WI38 (cell line): ENCODE results near the gene NMU.
"Not testable (repeated sequence)": the region's sequence is repeated elsewhere in the genome, so short reads cannot be mapped to it uniquely, and the experiment has no call there.

Source experiments
- H3K4me3 ChIP-seq: 2 replicates; pipeline ENCODE4 v1.5.1; 2011; ENCODE audit warnings: low read depth, mild to moderate bottlenecking, control low read depth, low read length
- CTCF ChIP-seq: IDR thresholded peaks from 2 replicates; pipeline ENCODE4 v1.5.1; 2012; ENCODE audit warnings: low read depth, mild to moderate bottlenecking, control low read depth, low read length

NMU gene, protein sequence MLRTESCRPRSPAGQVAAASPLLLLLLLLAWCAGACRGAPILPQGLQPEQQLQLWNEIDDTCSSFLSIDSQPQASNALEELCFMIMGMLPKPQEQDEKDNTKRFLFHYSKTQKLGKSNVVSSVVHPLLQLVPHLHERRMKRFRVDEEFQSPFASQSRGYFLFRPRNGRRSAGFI

GRCh38 chr4:55635741-55636655, at the start of gene NMU:
NMU (minus strand) TSS chr4:55636298; CDS start chr4:55636192, 106 bp downstream.
- TF ChIP-seq CTCF: no peak
- 0 out of 2 replicates have a peak within 1 kb of the TSS, but pooled peaks have one; percentile 3 for H3K4me3 ChIP-seq

DNA sequence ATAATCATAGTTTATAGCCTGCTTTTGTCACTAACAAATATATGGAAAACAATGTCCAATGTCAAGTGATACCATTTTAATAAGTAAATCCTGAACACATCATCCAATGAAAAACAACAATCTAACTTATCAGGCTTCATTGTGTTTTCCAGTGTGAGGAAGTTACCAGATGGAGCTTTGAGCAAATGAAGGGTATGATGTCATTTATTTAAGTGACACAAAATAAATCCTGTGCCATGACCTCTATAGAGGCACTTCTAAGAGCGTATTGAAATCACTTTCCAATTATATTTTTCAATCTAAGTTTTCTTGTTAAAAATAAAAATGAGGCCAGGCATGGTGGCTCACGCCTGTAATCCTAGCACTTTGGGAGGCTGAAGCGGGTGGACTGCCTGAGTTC, 48.2 kb upstream of the NMU start:
- H3K4me3 ChIP-seq: no peak overlapping the region
- no peak for TF ChIP-seq CTCF

GRCh38 chr4:55682797-55683196, 46.7 kb upstream of the NMU start:
- not testable (repeated sequence) for H3K4me3 ChIP-seq

GRCh38 chr4:55682295-55682694, 46.2 kb upstream of the NMU start:
- H3K4me3 ChIP-seq: no peak overlapping the region
- TF ChIP-seq CTCF: no peak

- TF ChIP-seq CTCF: no peak
- no peak overlapping the region for H3K4me3 ChIP-seq
Measured at GRCh38 chr4:55681430-55681829, 45.3 kb upstream of the NMU start.

DNA sequence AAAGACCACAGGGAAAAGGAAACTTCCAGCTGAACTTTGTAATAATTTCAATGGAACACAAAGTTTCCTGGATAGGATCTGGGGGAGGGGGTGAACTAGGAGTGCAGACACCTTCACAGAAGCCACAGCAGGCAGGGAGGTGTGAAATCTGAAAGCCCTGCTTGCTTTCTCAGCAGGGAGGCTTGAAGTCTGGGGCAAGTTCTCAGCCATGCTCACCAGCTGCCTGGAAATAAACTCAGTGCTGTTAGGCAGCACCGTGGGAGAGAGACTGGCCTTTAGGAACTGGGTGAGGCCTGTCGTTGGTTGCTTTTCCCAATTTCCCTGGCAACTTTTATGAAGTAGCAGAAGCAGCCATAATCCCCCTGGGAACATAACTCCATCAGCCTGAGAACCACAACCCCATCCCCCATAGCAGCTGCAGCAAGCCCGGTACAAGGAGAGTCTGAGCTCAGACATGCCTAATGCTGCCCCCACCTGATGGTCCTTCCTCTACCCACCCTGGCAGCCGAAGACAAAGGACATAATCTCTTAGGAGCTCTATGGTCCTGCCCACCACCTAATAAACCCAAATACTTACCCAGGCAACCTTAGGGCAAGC, 39.2 kb upstream of the NMU start:
- TF ChIP-seq CTCF: no peak
- H3K4me3 ChIP-seq: no peak overlapping the region

- no peak overlapping the region for H3K4me3 ChIP-seq
- no peak for TF ChIP-seq CTCF
Measured at GRCh38 chr4:55673424-55673823, 37.3 kb upstream of the NMU start.
